IMR-90 (cell line): ENCODE measurements around the gene GGT1. TPM values are rescaled to one million over a fixed set of nuclear protein-coding genes. Genes with fewer than 3 reads are reported as not detected.

Experiments
- ATAC-seq: fragments of 200-7000 bp; cut with Tn5 transposase; 2 replicates; pipeline ENCODE4 v1.9.1; 2020; ENCODE audit warnings: low read depth, mild to moderate bottlenecking, moderate library complexity
- BruUV-seq: library from RNA; stranded (reverse); fragments of 400-500 nt; replicated peaks from 2 replicates; lab custom pipeline; 2021; lab: Mats Ljungman, UMichigan
- CTCF ChIA-PET: fragments of 300-600 bp; formaldehyde crosslinking; extraction: SDS; loops from one replicate; lab custom pipeline; 2021; ENCODE audit warnings: antibody characterized with exemption; lab: Yijun Ruan, JAX
- POLR2A ChIA-PET: fragments of 300-600 bp; sonication (Branson Sonifier 250); formaldehyde crosslinking; loops from one replicate; lab custom pipeline; 2022; ENCODE audit warnings: antibody characterized with exemption; ENCODE audit not compliant: unreplicated experiment; lab: Charles Lee
- DNase-seq: peaks from one replicate; pipeline ENCODE4 v3.0.0; 2013
- H2AFZ ChIP-seq: replicated peaks from 2 replicates; pipeline ENCODE3; 2013; ENCODE audit warnings: low read length, mild to moderate bottlenecking; ENCODE audit not compliant: poor library complexity
- H2AK5ac ChIP-seq: 2 replicates; pipeline ENCODE4 v1.6.1; 2013; ENCODE audit warnings: low read depth, low read length, inconsistent platforms
- H2AK9ac ChIP-seq: replicated peaks from 2 replicates; pipeline ENCODE3; 2013; ENCODE audit warnings: mild to moderate bottlenecking, low read depth, low read length, moderate library complexity; ENCODE audit not compliant: poor library complexity
- H2BK120ac ChIP-seq: 2 replicates; pipeline ENCODE4 v1.6.1; 2013; ENCODE audit warnings: low read depth, low read length, inconsistent platforms
- H2BK15ac ChIP-seq: 3 replicates; pipeline ENCODE4 v1.6.1; 2013; ENCODE audit warnings: low read depth, low read length, inconsistent platforms
- H2BK20ac ChIP-seq: 2 replicates; pipeline ENCODE4 v1.6.1; 2013; ENCODE audit warnings: low read depth, mild to moderate bottlenecking, inconsistent platforms, low read length, moderate library complexity
- H2BK5ac ChIP-seq: 2 replicates; pipeline ENCODE4 v1.6.1; 2013; ENCODE audit warnings: mild to moderate bottlenecking, low read depth, low read length, inconsistent platforms; ENCODE audit not compliant: poor library complexity, severe bottlenecking
- H3K14ac ChIP-seq: replicated peaks from 2 replicates; pipeline ENCODE4 v1.6.1; 2013; ENCODE audit warnings: low read depth, low read length, inconsistent platforms
- H3K18ac ChIP-seq: 2 replicates; pipeline ENCODE4 v1.6.1; 2013; ENCODE audit warnings: low read depth, low read length, control low read depth
- H3K23ac ChIP-seq: 2 replicates; pipeline ENCODE4 v1.6.1; 2013; ENCODE audit warnings: low read depth, low read length, inconsistent platforms
- H3K27ac ChIP-seq: 2 replicates; pipeline ENCODE4 v1.5.1; 2013; ENCODE audit warnings: mild to moderate bottlenecking, control low read depth, low read length; ENCODE audit not compliant: insufficient read depth
- H3K27me3 ChIP-seq: 2 replicates; pipeline ENCODE4 v1.6.1; 2013; ENCODE audit warnings: low read length; ENCODE audit not compliant: control insufficient read depth, insufficient read depth
- H3K36me3 ChIP-seq: 2 replicates; pipeline ENCODE4 v1.6.1; 2013; ENCODE audit warnings: low read length, mixed read lengths; ENCODE audit not compliant: control insufficient read depth, insufficient read depth
- H3K4ac ChIP-seq: 2 replicates; pipeline ENCODE4 v1.6.1; 2013; ENCODE audit warnings: low read depth, low read length, inconsistent platforms
- H3K4me1 ChIP-seq: 2 replicates; pipeline ENCODE4 v1.6.1; 2013; ENCODE audit warnings: low read length, mixed read lengths; ENCODE audit not compliant: control insufficient read depth, insufficient read depth
- H3K4me2 ChIP-seq: 2 replicates; pipeline ENCODE4 v1.6.1; 2013; ENCODE audit warnings: low read depth, mild to moderate bottlenecking, control low read depth, low read length, moderate library complexity
- H3K4me3 ChIP-seq: 2 replicates; pipeline ENCODE4 v1.5.1; 2013; ENCODE audit warnings: low read depth, mild to moderate bottlenecking, control low read depth, low read length, moderate library complexity; ENCODE audit not compliant: insufficient read depth
- H3K56ac ChIP-seq: 2 replicates; pipeline ENCODE4 v1.6.1; 2013; ENCODE audit warnings: low read length, inconsistent platforms; ENCODE audit not compliant: insufficient read depth; ENCODE audit errors: extremely low read depth
- H3K79me1 ChIP-seq, 2 experiments: 2 replicates each; pipeline ENCODE4 v1.6.1; 2013; ENCODE audit warnings: low read length in 2 of 2, inconsistent platforms in 1 of 2, low read depth in 1 of 2
- H3K9ac ChIP-seq: 2 replicates; pipeline ENCODE4 v1.6.1; 2013; ENCODE audit warnings: low read depth, low read length, control low read depth
- H3K9me1 ChIP-seq: 2 replicates; pipeline ENCODE4 v1.6.1; 2013; ENCODE audit warnings: low read length, inconsistent platforms; ENCODE audit not compliant: insufficient read depth
- H3K9me3 ChIP-seq: 2 replicates; pipeline ENCODE4 v1.6.1; 2013; ENCODE audit warnings: low read length; ENCODE audit not compliant: control insufficient read depth, insufficient read depth
- H4K20me1 ChIP-seq: 2 replicates; pipeline ENCODE4 v1.6.1; 2013; ENCODE audit warnings: low read length, inconsistent platforms; ENCODE audit not compliant: insufficient read depth
- H4K5ac ChIP-seq: 2 replicates; pipeline ENCODE4 v1.6.1; 2013; ENCODE audit warnings: mild to moderate bottlenecking, low read depth, low read length, control low read depth
- H4K8ac ChIP-seq, 2 experiments: 2 replicates each; pipeline ENCODE4 v1.6.1; 2013; ENCODE audit warnings: low read depth in 2 of 2, low read length in 2 of 2, control low read depth in 1 of 2, inconsistent platforms in 1 of 2
- H4K91ac ChIP-seq: 2 replicates; pipeline ENCODE4 v1.6.1; 2013; ENCODE audit warnings: low read depth, low read length, inconsistent platforms; ENCODE audit not compliant: insufficient read depth
- CHD1 ChIP-seq: IDR thresholded peaks from 2 replicates; pipeline ENCODE4 v1.6.1; 2012; ENCODE audit warnings: low read depth, low read length, improper control_type of control experiment
- MAZ ChIP-seq: IDR thresholded peaks from 2 replicates; pipeline ENCODE4 v1.6.1; 2012; ENCODE audit warnings: low read depth, mild to moderate bottlenecking, low read length, improper control_type of control experiment, moderate library complexity, borderline replicate concordance
- MXI1 ChIP-seq: IDR thresholded peaks from 2 replicates; pipeline ENCODE4 v1.6.1; 2012; ENCODE audit warnings: low read depth, mild to moderate bottlenecking, low read length, moderate library complexity, borderline replicate concordance
- NFE2L2 ChIP-seq: fragments of 150-350 bp; IDR thresholded peaks from 2 replicates; pipeline ENCODE4 v1.6.1; 2016; ENCODE audit warnings: low read depth, mild to moderate bottlenecking, low read length
- RCOR1 ChIP-seq: IDR thresholded peaks from 2 replicates; pipeline ENCODE4 v1.6.1; 2012; ENCODE audit warnings: mild to moderate bottlenecking, low read length, improper control_type of control experiment; ENCODE audit not compliant: insufficient replicate concordance
- RFX5 ChIP-seq: IDR thresholded peaks from 2 replicates; pipeline ENCODE4 v1.8.0; 2012; ENCODE audit warnings: low read depth, mild to moderate bottlenecking, low read length, moderate library complexity
- USF2 ChIP-seq: fragments of 150-350 bp; IDR thresholded peaks from 2 replicates; pipeline ENCODE4 v1.6.1; 2017; ENCODE audit warnings: mild to moderate bottlenecking, antibody characterized with exemption, low read length, low read depth
- WGBS, 2 experiments: methylation state at CpG; one replicate each; pipeline versions ENCODE4 v1.1.5 to v1.1.7; 2013; ENCODE audit warnings: missing lambda C conversion rate in 2 of 2; ENCODE audit not compliant: insufficient read length in 1 of 2; ENCODE audit errors: extremely low coverage in 2 of 2; 5-methylcytosine and 5-hydroxymethylcytosine counted together
- dilution Hi-C: fragments of 300-500 bp; cut with HindIII; formaldehyde crosslinking; loops from one replicate; pipeline ENCODE4 v1.14.3; 2018; ENCODE audit warnings: low sequenced_read_pairs; ENCODE audit not compliant: unreplicated experiment
- in situ Hi-C: fragments of 300-500 bp; cut with MboI; formaldehyde crosslinking; loops from 3 replicates; pipeline ENCODE4 v1.14.3; 2019; ENCODE audit warnings: low sequenced_read_pairs, inconsistent platforms, mixed read lengths
- intact Hi-C: fragments of 100-400 bp; cut with micrococcal nuclease; formaldehyde crosslinking; loops from 2 replicates; pipeline ENCODE4 v1.10.0; 2022
- polyA plus RNA-seq, 3 experiments: library from polyadenylated mRNA; depleted of rRNA; stranded (reverse); fragments of >200 nt; gene quantifications; 2 replicates each; pipeline ENCODE4 v1.2.3, GENCODE V29; 2012; ENCODE audit warnings: low replicate concordance in 1 of 3
- total RNA-seq: library from RNA; depleted of rRNA; stranded (reverse); fragments of >200 nt; gene quantifications from 2 replicates; pipeline ENCODE4 v1.2.3, GENCODE V29; 2012
- TF ChIP-seq, protein P1 (sequence below): fragments of 150-350 bp; IDR thresholded peaks from 2 replicates; pipeline ENCODE4 v1.6.1; 2016; ENCODE audit warnings: low read depth, mild to moderate bottlenecking, low read length, moderate library complexity, borderline replicate concordance
- TF ChIP-seq, protein P2 (sequence below): conservative IDR thresholded peaks from 2 replicates; pipeline ENCODE4 v1.5.1; 2012; ENCODE audit warnings: mild to moderate bottlenecking, low read depth, low read length, improper control_type of control experiment

The GGT1 gene
- total and polyA plus RNA-seq, 2 of the 4 experiments (the other 2 are of a cell fraction) = 3.4 to 7.3 TPM

- Histone ChIP-seq H4K8ac (no peak overlapping the region), H3K23ac (no peak overlapping the region), H3K9me1 (peaks cover 11% of the 10 kb centered on the region), H2AFZ (no peak overlapping the region), H2BK5ac (no peak overlapping the region), H4K5ac (no peak overlapping the region), H3K18ac (no peak overlapping the region), H4K91ac (no peak overlapping the region), H3K27me3 (no peaks in the 10 kb centered on the region), H2BK20ac (no peak overlapping the region), H3K36me3 (no peaks in the 10 kb centered on the region; the same call in 1 of the 2 replicates), H3K9me3 (no peaks in the 10 kb centered on the region), H3K9ac (no peak overlapping the region), H3K4ac (no peak overlapping the region), H3K14ac (no peak overlapping the region), H3K27ac (no peak overlapping the region), H3K79me1 (peaks cover 0 to 8% of the 10 kb centered on the region in 2 experiments; a peak in 2 of 4 replicates), H2AK5ac (no peak overlapping the region; the same call in 1 of the 2 replicates), H3K4me2 (no peak overlapping the region), H2BK120ac (no peak overlapping the region), H4K20me1 (no peaks in the 10 kb centered on the region), H3K4me1 (no peaks in the 10 kb centered on the region), H3K56ac (no peak overlapping the region), H2BK15ac (no peak overlapping the region), H2AK9ac (no peak overlapping the region), H3K4me3 (no peak overlapping the region)
- WGBS, 2 experiments = 92% methylated on average over 3 of the region's 7 CpGs; no CpG with 5 or more reads in 1 of the 2 experiments
- in situ Hi-C loops (no loop called here), dilution Hi-C loops (no loop called here), intact Hi-C loops (no loop called here)
- POLR2A ChIA-PET = no interaction called here
- CTCF ChIA-PET = no interaction called here
- BruUV-seq = no TSS peak
- DNase-seq (no peak), ATAC-seq (no peak)
- TF ChIP-seq, protein P1, sequence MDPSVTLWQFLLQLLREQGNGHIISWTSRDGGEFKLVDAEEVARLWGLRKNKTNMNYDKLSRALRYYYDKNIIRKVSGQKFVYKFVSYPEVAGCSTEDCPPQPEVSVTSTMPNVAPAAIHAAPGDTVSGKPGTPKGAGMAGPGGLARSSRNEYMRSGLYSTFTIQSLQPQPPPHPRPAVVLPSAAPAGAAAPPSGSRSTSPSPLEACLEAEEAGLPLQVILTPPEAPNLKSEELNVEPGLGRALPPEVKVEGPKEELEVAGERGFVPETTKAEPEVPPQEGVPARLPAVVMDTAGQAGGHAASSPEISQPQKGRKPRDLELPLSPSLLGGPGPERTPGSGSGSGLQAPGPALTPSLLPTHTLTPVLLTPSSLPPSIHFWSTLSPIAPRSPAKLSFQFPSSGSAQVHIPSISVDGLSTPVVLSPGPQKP = no peak
- TF ChIP-seq MXI1 (no peak), USF2 (no peak), CHD1 (no peak), RCOR1 (no peak), RFX5 (no peak), MAZ (no peak), NFE2L2 (no peak)
- TF ChIP-seq, protein P2, sequence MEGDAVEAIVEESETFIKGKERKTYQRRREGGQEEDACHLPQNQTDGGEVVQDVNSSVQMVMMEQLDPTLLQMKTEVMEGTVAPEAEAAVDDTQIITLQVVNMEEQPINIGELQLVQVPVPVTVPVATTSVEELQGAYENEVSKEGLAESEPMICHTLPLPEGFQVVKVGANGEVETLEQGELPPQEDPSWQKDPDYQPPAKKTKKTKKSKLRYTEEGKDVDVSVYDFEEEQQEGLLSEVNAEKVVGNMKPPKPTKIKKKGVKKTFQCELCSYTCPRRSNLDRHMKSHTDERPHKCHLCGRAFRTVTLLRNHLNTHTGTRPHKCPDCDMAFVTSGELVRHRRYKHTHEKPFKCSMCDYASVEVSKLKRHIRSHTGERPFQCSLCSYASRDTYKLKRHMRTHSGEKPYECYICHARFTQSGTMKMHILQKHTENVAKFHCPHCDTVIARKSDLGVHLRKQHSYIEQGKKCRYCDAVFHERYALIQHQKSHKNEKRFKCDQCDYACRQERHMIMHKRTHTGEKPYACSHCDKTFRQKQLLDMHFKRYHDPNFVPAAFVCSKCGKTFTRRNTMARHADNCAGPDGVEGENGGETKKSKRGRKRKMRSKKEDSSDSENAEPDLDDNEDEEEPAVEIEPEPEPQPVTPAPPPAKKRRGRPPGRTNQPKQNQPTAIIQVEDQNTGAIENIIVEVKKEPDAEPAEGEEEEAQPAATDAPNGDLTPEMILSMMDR = no peak
Observed at GRCh38 chr22:24594569-24595120, 8.3 kb upstream of the GGT1 start.
